RPMI7951 (cell line): Measurements from ENCODE around the gene LAMP1. TPM values are rescaled to one million over a fixed set of nuclear protein-coding genes. Genes with fewer than 3 reads are reported as not detected.
A peak's percentile ranks its signal among the peaks of the same experiment; 100 is the strongest.
"Not testable (repeated sequence)": the region's sequence is repeated elsewhere in the genome, so short reads cannot be mapped to it uniquely, and the experiment has no call there.

ENCODE experiments used
- DNase-seq: peaks from one replicate; pipeline ENCODE4 v3.0.0-alpha.2; 2012; ENCODE audit warnings: low read depth
- total RNA-seq: library from RNA; depleted of rRNA; stranded (reverse); fragments of >200 nt; shearing (Covaris generic); gene quantifications from 2 replicates; pipeline ENCODE4 v1.2.3, GENCODE V29; 2014; rRNA removed

LAMP1 gene, protein sequence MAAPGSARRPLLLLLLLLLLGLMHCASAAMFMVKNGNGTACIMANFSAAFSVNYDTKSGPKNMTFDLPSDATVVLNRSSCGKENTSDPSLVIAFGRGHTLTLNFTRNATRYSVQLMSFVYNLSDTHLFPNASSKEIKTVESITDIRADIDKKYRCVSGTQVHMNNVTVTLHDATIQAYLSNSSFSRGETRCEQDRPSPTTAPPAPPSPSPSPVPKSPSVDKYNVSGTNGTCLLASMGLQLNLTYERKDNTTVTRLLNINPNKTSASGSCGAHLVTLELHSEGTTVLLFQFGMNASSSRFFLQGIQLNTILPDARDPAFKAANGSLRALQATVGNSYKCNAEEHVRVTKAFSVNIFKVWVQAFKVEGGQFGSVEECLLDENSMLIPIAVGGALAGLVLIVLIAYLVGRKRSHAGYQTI
- total RNA-seq = 97.8 and 112 TPM in 2 replicates

DNA sequence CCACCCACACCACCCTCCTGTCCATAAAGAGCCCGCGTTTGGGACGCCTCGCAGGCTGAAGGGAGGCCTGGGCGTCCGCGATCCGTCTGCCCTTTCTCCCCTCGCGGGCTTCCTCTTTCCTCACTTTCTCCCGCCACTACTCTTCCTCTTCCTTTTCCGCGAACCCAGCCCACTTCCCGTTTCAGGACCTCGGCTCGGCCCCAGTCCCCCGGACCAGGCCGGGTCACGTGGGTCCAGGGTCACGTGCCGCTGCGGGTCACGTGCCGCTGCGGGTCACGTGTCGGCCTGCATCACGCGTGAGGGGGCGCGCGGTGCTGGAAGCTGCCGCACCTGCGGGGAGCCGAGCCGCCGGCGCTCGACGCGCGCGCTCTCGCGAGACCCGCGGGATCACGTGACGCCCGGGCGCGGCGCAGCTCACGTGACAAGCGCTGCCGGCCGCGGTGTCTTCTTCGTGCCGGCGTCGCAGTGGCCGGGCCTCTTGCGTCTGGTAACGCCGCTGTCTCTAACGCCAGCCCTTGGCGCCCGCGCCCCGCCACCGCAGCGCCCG, at the start of gene LAMP1:
Gene LAMP1 (plus strand): TSS at position 417 of the 547 bp plus-strand sequence. CDS start 196 bp downstream, outside the sequence.
- peak; percentile 95 for DNase-seq

DNA sequence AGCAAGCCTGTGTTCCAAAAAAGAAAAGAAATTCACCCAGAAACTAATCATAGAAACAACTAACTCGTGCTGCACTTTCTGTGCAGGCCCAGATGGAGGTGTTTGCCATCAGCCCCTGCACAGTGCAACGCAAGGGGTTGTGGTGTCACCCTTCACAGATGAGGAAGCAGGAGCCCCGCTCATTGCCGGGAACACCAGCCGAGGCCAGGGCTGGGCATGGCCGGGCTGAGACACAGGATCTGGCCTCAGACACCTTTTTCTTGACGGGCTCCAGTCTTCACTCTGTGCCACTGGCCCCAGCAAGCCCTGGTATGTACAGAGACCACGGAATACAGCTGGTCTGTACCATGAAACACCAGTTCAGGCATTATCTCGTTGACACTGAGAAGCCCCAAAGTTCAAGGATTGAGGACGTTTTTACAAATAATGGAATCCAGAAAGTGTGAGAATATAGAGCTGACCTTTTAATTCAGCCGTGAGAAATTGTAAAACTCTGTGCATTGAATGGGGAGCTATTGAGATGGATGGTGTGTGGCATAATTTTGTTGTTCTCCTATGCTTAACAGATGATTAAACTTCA, 44.4 kb upstream of the LAMP1 start:
- DNase-seq = no peak

DNA sequence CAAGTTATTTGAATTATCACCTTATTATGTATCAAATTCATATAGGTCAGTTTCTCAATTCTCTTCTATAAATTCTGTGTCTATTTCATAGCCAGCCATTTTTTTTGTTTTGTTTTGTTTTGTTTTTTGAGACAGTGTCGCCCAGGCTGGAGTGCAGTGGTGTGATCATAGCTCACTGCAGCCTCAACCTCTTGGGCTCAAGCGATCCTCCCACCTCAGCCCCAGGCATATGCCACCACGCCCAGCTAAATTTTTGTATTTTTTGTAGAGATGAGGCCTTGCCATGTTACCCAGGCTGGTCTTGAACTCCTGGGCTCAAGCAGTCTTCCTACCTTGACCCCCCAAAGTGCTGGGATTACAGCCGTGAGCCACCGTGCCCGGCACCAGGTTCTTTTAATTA, 39.1 kb upstream of the LAMP1 start:
- not testable (repeated sequence) for DNase-seq

DNA sequence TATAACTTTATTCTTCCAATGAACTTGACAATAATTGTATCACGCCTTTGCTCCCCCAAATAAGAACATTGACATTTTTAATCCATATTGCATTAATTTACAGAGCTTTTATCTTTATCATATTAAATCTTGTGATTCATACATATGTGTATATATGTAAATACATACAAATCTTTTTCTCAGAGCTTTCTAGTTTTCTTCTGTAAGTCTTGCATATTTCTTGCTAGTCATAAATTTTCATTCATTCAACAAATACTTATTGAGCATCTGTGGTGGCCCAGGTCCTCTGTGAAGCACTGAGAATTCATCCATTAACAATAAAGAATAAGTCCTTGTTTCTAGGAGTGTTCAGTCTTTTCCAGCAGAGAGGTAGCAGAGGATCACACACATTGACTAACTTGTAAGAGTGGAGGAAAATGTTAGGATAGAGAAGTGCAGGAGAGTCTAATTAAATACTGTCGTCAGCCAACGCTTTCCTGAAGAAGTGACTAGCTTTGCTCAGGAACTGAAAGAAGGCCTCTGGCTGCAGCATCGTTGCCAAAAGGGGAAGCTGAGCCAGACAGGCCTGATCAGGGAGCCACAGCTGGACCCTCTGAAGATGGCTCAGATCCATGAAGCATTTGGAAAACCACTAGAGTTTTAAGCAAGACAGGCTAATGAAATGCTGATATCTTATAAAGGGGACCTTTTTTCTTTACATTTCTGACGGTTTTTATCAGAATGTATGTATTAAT, 38.6 kb upstream of the LAMP1 start:
- DNase-seq = no peak

DNA sequence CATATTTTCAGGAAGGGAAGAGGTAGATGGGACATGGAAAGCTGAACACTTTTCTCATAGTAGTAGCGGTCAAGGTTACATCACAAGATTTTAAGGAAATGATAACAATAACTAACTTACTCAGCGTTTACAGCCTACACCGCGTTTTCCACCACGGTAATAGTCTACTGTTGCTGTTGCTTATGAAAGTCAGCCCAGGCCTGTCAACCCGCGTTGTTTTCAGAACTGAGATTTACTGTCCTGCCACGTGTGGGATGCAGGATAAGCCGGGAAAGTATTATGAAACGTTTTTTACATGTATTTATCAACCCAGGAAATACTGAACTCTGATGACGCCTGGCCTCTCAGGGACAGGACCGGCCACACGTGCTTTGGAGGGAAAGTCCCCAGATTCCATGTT, 36.0 kb upstream of the LAMP1 start:
- no peak for DNase-seq

DNA sequence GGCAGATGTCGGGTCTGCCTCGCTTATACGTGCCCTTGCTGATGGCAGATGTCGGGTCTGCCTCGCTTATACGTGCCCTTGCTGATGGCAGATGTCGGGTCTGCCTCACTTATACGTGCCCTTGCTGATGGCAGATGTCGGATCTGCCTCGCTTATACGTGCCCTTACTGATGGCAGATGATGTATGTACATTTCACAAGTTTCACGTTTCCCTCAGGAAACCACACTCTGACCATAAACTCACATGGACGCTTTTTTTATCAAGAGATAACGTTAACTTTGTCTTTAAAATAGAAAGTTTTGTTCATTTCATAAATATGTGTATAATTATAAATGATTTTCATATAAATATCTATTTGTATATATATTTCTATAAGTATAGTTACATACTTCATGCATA, 34.0 kb upstream of the LAMP1 start:
- DNase-seq = not testable (repeated sequence)

DNA sequence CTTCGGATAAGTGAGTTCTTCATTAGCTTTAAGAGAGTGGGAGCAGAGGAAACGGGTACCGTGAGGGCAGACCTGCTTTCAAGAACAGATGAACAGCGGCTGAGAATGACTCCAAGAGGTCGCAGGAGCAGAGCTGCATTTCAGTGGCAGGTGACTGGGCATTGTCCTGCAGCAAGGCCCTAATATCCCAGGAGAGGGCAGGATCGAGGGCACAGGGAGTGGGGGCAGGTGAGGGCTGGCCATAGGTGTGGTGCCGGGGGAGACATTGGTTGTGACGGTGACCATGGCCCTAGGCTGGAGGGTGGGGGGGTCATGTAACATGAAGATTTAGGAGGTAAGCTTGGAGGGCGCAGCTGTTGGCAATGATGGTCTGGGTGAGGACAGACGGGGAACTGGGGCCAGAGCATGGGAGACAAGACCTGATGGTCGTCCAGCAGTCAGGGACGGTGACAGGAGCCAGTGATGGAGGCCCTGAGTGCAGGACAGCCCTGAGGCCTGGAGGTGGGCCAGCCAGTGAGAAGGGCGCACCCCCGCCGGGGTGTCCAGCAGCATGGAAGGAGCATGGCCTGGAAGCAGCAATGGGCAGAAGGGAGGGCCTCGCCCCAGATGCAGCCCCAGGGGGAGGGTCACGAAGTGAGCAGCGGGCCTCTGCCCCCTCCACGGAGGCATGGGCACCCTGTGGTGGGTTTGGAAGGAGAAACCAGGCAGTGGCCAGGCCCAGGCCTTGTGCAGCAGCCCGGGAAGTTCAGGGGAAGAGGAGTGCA, 29.2 kb upstream of the LAMP1 start:
- no peak for DNase-seq

DNA sequence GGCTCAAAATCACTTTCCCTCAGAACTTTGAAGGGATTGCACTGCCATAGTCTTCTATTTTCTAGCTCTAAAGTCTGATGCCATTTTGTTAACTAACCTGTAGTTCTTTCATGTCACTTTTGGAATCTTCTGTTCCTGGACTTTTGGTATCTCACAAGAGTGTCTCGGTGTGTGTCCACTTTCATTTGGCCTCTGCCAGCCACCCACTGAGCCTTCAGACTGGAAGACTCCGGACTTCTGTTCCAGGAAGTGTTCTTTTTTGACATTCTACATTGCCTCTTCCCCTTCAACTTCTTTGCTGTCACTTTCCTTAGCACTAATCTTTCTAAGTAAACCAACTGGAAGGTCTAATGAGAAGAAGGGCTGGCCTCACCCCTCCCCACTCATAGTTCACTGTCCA, 25.0 kb upstream of the LAMP1 start:
- no peak for DNase-seq

DNA sequence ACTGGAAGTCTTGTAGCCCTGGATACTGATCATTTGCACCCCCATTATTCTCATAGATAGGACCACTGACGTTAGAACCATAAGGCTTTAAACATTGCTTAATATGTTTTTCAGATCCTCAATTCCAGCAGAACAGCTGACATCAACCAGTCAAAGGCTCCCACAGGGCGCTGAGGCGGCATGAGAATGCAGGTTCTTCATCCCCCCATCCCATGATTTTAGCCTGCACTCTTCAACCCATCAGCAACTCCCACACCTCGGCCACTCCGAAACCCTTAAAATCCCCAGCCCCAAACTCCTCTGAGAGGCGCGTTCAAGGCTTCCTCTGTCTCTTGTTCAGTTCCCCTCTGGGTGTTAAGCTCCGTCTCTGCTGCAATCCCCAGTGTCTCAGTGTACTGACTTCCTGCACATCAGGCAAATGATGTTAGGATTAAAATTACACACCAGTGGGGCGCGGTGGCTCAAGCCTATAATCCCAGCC, 24.3 kb upstream of the LAMP1 start:
- no peak for DNase-seq

DNA sequence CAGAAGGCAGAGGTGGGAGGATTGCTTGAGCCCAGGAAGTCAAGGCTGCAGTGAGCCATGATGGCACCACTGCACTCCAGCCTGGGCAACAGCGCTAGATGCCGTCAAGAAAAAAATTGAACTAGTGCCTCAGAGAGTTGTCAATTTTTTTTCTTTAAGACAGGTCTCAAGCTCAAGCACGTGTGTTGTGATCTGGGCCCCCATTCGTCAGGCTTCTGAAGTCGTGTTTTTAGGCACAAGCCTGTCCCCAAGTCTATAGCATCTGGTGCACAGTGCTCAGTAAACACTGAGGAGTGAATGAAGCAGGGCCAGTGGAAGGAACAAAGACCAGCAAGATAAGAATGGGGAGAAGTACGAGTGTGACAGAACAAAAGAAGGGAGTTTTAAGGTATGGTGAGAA, 23.7 kb upstream of the LAMP1 start:
- DNase-seq = no peak

DNA sequence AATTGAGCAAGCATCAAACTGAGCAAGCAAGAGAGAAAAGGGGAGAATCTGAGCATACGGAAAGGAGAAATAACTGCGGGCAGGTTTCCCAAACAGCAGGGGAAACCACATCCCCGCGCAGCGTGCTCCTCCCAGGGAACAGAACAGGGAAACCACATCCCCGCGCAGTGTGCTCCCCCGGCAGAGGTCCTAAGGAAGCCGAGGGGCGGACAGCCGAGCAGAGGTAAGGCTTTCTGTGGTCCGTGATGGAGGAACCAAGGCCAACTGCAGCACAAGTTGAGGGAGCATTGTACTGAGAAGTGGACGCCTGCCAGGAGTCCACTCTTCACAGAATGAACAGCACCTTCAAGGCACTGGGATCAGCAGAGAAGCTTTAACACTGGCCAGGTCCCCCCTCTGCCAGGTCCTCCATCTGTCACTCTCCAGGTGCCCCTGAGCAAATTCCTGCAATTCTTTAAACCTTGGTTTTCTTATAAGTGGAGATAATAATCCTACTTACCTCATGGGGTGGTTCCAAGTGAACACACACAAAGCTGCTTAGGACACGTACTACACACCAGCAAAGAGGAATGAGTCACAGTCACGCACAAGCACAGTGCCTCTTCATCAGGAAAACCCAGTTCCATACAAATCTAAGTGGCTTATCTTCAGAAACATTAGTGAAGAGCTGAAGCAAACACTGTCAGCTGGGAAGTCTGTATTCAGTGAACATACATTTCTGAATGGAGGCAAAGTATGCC, 23.0 kb upstream of the LAMP1 start:
- peak; percentile 35 for DNase-seq

DNA sequence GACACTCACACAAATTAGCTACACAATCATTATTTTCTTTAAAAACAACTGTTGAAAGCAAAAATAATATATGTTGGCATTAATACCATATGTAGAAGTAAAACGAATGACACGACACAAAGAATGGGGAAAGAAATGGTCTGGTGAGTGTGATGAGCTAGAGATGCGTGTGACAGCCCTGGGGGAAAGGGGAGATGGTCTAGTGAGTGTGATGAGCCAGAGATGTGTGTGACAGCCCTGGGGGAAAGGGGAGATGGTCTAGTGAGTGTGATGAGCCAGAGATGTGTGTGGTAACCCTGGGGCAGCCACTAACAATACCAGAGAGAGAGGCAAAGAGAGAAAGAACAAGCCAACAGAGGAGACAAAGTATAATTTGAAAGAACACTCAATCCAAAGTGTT, 22.3 kb upstream of the LAMP1 start:
- DNase-seq = no peak

DNA sequence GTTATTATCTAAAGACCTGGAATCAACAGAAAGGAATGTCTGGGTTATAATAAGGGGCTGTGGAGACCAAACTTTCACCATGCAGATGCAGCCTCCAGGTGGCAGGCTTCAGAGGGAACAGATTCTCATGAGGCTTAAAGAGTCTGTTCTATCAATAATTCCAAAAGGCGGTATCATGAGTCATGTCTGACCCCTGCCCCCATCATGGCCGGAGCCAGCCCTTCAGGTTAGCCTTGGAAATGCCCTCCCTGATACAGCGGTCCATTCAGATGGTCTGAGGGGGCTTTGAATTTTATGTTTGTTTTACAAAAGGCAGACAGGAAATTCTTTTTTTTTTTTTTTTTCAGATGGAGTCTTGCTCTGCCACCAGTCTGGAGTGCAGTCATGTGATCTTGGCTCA, 21.7 kb upstream of the LAMP1 start:
- DNase-seq = peak; percentile 49

DNA sequence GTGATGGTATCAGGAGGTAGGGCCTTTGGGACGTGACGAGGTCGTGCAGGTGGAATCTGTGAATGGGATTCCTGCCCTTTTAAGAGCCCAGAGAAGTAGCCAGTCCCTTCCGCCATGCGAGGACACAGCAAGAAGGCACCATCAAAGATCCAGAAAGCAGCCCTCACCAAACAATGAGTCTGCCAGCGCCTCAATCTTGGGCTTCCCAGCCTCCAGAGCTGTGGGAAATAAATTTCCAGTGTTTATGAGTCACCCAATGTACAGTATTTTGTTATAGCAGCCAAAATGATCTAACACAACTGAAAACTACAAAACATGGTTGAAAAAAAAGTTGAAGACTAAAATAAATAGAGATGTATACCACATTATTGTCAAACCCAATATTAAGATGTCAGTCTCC, 16.9 kb upstream of the LAMP1 start:
- DNase-seq = no peak

DNA sequence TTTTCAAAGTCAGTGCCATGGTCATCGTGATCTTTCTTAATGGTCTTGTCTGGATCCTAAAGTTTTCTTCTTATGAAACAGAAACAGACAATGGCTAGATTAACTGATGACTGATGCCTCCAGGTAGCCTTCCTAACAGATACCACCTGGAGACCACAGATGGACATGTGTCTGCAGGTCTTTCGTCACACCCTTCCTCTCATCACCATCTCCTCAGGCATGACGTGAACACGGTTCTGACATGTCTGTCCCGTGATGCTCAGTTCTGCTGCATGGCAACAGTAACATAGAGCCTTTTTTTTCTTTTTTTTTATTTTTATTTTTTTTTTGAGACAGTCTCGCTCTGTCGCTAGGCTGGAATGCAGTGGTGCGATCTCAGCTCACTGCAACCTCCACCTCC, 13.1 kb upstream of the LAMP1 start:
- DNase-seq = no peak

DNA sequence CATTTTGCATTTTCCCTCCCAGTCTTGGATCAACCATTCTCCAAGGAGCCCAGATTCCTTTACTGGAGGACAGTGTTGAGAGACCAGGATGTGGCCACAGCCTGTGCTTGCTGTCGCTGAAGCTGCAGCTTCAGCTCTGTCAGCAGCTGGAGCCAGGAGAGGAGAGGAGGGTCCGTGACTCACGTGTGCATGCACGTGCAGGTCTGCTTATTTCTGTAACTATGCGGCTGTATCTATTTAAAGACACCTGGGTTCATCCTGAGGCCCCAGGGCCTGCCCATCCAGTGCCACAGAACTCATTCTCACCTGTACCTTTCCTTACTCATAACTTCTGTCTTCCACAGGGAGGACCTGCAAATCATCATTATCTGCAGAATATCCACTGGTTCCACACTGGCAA, 8.2 kb upstream of the LAMP1 start:
- no peak for DNase-seq

DNA sequence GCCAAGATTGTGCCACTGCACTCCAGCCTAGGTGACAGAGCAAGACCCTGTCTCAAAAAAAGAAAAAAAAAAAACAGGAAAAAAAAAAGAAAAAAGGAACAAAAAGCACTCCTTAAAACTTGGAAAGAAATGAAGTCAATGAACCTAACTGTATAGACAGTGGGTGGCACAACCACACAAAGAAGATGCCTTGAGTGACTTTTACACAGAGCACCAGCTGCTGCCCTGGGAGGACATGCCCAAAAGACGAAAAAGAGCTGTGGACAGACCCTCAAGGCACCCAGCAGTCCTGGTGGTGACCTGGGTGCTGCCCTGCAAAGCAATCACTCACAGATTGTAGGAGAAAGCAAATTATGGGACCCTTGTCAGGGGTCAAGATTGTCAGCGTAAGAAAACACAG, 5.9 kb upstream of the LAMP1 start:
- DNase-seq = no peak

DNA sequence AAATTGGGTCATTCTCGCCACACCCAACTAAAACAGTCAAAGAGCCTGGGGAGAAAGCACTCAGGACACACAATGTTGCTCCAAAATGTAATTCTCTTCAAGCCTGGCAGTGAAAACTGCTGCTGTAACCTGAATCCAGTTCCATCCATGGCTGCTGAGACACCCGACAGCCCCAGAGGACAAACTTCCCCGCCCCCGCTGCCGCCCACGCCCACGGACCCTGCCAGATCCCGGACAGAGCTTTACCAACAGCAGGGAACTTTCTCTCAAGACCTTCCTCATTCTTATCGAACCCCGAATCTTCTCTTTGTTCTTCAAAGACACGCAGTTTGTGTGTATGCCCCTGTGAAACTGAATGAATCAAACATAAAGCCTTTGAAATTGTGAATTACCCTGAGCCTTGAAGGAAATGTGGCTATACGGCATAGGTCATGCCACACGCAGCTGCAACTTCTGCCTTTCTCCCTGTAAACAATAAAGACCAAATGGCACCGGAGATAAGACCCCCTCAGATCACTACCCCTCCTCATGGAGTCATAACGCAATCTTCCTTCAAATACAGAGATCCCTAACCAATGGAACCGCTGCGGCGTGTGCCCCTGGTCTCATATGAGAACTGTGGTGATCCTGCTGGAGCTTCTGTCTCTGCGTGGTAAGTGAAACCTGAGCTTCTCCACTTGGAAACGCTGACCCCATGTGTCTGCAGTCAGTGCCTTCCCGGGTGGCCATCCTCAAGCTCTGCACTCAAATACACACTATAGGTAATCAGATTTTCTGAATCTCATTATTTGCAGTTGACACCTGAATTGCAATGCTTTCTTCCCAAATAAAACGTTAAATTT, 4.8 kb upstream of the LAMP1 start:
- DNase-seq = peak; percentile 35

DNA sequence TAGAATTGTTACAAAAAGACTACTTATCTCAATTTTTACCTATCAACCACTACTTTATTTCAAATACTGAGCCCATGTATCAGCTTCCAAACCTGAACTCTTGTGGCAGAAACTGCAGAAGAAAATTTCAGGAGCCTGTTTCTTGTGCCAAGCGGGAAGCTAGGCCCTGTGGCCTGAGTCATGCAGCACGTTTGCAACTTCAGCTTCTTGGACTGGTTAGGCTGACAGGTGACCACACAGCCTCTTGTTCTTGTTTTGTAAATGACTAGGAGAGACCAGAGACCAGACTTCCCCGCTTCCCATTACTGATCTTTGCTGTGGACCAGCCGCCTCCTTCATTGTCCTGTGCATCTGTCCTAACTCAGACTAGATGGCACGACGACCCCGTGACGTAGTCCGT, 3.4 kb upstream of the LAMP1 start:
- no peak for DNase-seq

DNA sequence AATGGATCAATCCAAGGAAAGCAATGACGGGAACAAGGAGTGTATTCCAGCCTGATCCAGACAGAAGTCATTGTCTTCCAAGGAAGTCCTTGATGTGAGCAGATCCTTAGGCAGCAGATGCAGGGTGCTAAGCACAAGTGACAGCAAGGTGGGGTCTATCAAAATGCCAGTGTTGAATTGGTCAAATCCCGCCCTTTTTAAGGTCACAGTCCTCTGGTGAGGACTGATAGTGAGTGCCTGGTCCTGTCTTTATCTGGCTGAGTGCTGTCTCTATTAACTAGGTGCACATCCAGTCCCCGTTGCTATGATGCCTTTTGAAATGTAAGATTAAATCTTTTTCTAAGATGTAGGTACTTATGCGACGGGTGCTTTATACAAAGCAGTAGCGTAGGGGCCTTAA, 1.3 kb upstream of the LAMP1 start:
- no peak for DNase-seq
